22Rv1 (cell line): Measurements from ENCODE around the gene EXOSC10.

Experiments used
- H3K27ac ChIP-seq: fragments of 450-650 bp; 2 replicates; pipeline ENCODE4 v1.5.1; 2017
- ZFX ChIP-seq: fragments of 450-650 bp; IDR thresholded peaks from 2 replicates; pipeline ENCODE4 v1.6.1; 2017; ENCODE audit warnings: antibody characterized with exemption, borderline replicate concordance
- TF ChIP-seq, protein P1 (sequence below): fragments of 450-650 bp; IDR thresholded peaks from 2 replicates; pipeline ENCODE4 v1.5.1; 2017; ENCODE audit warnings: mild to moderate bottlenecking

EXOSC10 gene

DNA sequence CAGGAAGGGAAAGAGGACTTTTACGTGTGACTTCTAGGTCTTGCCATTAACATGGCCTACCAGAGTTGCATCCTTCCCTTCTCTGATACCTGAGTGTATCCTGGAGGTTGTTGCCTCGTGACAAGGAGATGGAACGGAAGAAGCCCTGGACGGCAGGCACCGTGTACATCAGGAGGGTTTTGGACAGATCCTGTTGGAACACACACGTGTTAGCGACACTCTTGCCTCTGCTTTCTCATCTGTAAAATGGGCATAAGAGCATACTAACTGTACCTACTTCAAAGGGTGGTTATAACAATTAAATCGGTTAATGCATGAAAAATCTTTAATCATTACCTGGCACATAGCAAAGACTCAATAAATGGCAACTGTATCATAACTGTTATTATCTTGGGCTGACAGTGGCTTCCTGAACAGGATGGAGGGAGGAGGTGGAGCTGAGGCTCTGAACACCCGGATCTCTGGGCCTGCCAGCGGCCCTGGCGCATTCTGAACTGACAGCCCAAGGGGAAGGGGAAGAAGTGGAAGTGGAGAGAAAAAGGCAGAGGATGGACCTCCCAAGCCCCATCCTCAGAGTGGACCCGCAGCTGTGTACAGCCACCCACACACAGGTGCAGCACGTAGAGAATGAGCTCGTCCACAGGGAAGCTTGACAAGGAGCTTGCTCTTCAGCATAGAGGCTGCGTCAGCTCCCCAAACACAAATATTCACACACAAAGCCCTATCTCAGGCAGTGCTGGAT, 30.2 kb upstream of the EXOSC10 start:
- H3K27ac ChIP-seq, result no peak overlapping the region
- TF ChIP-seq, protein P1, sequence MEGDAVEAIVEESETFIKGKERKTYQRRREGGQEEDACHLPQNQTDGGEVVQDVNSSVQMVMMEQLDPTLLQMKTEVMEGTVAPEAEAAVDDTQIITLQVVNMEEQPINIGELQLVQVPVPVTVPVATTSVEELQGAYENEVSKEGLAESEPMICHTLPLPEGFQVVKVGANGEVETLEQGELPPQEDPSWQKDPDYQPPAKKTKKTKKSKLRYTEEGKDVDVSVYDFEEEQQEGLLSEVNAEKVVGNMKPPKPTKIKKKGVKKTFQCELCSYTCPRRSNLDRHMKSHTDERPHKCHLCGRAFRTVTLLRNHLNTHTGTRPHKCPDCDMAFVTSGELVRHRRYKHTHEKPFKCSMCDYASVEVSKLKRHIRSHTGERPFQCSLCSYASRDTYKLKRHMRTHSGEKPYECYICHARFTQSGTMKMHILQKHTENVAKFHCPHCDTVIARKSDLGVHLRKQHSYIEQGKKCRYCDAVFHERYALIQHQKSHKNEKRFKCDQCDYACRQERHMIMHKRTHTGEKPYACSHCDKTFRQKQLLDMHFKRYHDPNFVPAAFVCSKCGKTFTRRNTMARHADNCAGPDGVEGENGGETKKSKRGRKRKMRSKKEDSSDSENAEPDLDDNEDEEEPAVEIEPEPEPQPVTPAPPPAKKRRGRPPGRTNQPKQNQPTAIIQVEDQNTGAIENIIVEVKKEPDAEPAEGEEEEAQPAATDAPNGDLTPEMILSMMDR, result no peak

DNA sequence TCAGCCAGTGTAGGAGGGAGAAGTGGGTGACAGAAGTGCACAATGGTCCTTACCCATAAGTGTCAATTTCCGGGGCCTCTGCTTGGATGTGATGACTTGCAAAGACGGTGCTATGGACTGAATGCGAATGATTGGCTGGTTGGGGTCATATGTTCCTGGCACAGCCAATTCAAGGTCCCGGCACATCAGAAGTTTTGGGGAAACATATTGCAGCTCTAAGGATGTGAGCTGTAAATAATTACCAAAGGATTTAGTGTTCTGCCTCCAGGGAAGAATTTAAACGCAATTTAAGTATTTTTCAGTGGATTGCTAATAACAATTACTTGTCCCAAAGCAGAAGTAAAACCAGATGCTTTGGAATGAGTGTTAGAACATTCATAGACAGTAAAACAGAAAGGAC, 26.9 kb upstream of the EXOSC10 start:
- TF ChIP-seq, protein P1, result no peak
- H3K27ac ChIP-seq, result no peak overlapping the region

DNA sequence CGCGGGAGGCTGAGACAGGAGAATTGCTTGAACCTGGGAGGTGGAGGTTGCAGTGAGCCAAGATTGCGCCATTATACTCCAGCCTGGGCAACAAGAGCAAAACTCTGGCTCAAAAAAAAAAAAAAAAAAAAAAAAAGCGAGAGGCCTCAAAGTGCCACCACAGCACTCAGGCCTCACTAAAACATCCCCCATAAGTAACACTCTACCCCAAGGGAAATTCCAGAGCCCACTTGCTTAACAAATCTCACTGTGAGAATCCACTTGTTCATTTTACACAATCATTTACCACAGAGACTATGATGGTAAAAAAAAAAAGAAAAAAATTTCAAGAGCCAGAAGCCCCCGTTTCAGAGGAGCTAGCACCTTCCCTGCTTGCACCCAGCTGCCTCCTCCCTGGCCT, 26.3 kb upstream of the EXOSC10 start:
- no peak overlapping the region for H3K27ac ChIP-seq
- TF ChIP-seq, protein P1, result no peak
- TF ChIP-seq ZFX, result no peak

DNA sequence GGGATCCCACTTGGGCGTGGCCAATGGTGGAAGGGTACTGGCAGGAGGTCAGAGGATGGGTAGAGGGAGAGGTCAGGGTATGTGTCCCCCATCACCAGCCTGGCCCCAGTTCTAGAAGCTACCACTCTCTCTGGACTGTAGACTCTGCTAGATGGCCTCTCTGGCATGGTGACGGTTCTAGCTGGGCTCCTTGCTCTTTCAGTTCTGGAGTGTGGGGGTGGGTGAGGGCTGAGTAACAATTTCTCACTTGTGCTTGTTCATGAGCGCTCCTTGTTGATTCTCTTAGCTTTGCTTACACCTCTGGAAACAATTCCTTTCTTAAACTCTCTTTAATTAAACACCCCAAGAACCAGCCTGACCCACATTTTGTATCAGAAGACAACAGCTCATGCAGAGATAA, 25.3 kb upstream of the EXOSC10 start:
- H3K27ac ChIP-seq, result no peak overlapping the region
- no peak for TF ChIP-seq ZFX
- TF ChIP-seq, protein P1, result no peak

DNA sequence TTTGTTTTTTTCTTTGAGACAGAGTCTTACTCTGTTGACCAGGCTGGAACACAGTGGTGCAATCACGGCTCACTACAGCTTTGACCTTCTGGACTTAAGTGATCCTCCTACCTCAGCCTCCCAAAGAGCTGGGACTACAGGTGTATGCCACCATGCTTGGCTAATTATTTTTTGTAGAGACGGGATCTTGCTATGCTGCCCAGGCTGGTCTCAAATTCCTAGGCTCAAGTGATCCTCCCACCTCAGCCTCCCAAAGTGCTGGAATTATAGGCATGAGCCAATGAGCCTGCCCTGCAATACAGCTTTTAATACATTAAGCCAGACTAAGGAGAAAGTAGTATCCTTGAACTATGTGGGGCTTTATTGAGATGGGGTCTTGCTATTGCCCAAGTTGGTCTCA, 16.6 kb upstream of the EXOSC10 start:
- TF ChIP-seq, protein P1, result no peak
- TF ChIP-seq ZFX, result no peak
- H3K27ac ChIP-seq, result no peak overlapping the region

DNA sequence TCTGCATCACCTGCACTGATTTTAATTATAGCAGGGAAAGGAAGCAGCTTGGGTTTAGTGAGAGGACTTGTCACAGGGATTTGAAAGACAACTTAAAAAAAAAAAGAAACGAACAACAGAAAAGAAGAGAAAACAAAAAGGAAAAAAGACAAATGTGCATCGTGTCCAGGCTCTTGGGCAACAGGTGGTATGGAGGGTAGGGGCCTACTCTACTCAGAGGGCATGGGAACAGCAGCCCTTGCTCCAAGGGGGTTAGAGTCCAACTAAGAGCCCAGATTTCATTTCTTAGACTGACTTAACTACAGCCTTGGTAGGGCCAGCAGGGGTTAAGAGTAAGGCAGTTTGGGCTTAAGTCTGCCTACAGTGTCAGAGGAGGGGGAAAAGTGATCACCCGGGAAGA, 15.3 kb upstream of the EXOSC10 start:
- H3K27ac ChIP-seq, result no peak overlapping the region
- TF ChIP-seq ZFX, result no peak
- TF ChIP-seq, protein P1, result no peak

DNA sequence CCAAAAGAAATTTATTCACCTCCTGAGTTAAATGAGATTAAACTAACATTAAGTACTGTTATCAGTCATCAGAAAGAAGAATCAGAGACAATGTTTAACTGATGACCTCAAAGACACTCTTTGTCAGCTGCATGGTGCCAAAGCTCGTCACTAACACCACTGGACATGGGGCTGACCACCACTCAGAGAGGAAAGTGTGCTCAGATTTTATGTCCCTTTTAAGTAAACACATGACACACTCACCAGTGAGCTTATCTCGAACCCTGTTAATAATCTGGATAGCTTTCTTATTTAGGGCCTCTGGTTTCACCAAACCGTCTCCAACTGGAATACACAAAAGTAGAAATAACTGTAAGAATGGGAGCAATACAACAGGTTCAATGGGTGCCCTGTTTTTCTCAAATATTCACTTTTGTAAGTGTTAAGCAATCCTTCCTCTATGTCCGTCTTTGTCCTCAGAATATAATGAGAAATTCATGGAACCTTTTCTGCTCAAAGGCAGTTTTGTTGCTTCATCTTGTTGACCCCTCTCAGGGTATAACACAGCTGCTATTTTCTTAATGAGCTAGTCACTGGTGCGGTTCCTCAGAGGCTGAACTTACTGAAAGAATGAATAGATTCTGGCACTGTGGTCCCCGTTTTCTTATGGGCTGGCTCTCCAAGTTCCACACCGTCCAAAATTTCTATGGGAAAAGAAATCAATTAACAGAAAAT, 9.5 kb upstream of the EXOSC10 start:
- TF ChIP-seq ZFX, result no peak
- TF ChIP-seq, protein P1, result no peak
- no peak overlapping the region for H3K27ac ChIP-seq
